DND-41 (cell line): ENCODE data around the gene CRY1.
A peak's percentile ranks its signal among the peaks of the same experiment; 100 is the strongest.

Experiments used
- ATAC-seq: fragments of 200-7000 bp; cut with Tn5 transposase; 3 replicates; pipeline ENCODE4 v1.9.1; 2021; ENCODE audit warnings: low read depth; ENCODE audit not compliant: insufficient read depth
- DNase-seq: peaks from one replicate; pipeline ENCODE4 v3.0.0-alpha.2; 2020
- H2AFZ ChIP-seq: 2 replicates; pipeline ENCODE4 v1.6.0; 2012; ENCODE audit warnings: low read depth, low read length
- H3K27ac ChIP-seq: 2 replicates; pipeline ENCODE4 v1.5.1; 2012; ENCODE audit warnings: low read length, inconsistent platforms
- H3K27me3 ChIP-seq: fragments of 200-600 bp; sonication (generic); 2 replicates; pipeline ENCODE4 v1.6.0; 2012; ENCODE audit warnings: low read length, mild to moderate bottlenecking, inconsistent platforms; ENCODE audit not compliant: insufficient read depth, poor library complexity
- H3K36me3 ChIP-seq: 2 replicates; pipeline ENCODE4 v1.5.1; 2012; ENCODE audit warnings: low read length, inconsistent platforms; ENCODE audit not compliant: insufficient read depth
- H3K4me1 ChIP-seq: 2 replicates; pipeline ENCODE4 v1.5.1; 2012; ENCODE audit warnings: mild to moderate bottlenecking, low read length; ENCODE audit not compliant: insufficient read depth
- H3K4me2 ChIP-seq: 2 replicates; pipeline ENCODE4 v1.6.0; 2012; ENCODE audit warnings: mild to moderate bottlenecking, moderate library complexity, low read length, inconsistent platforms; ENCODE audit not compliant: insufficient read depth
- H3K4me3 ChIP-seq, 2 experiments: fragments of 200-600 bp in 1 of 2; shearing (Covaris generic) in 1 of 2; 2 replicates each; pipeline ENCODE4 v1.5.1; 2012 to 2016; ENCODE audit warnings: inconsistent platforms in 2 of 2, low read length in 2 of 2, mild to moderate bottlenecking in 2 of 2, low read depth in 1 of 2, moderate library complexity in 1 of 2
- H3K79me2 ChIP-seq: 2 replicates; pipeline ENCODE4 v1.6.0; 2012; ENCODE audit warnings: low read length, inconsistent platforms; ENCODE audit not compliant: insufficient read depth
- H3K9ac ChIP-seq: 2 replicates; pipeline ENCODE4 v1.6.0; 2012; ENCODE audit warnings: low read depth, mild to moderate bottlenecking, inconsistent platforms, low read length, moderate library complexity
- H3K9me3 ChIP-seq: 2 replicates; pipeline ENCODE4 v1.5.1; 2012; ENCODE audit warnings: low read length, moderate library complexity, mild to moderate bottlenecking, inconsistent platforms; ENCODE audit not compliant: insufficient read depth, severe bottlenecking
- H4K20me1 ChIP-seq: 2 replicates; pipeline ENCODE4 v1.6.0; 2012; ENCODE audit warnings: low read length; ENCODE audit not compliant: insufficient read depth
- CTCF ChIP-seq: IDR thresholded peaks from 2 replicates; pipeline ENCODE4 v1.5.1; 2012; ENCODE audit warnings: borderline replicate concordance, low read length, moderate library complexity, mild to moderate bottlenecking; ENCODE audit not compliant: poor library complexity, severe bottlenecking; ENCODE audit errors: extremely low read depth
- EZH2 ChIP-seq: IDR thresholded peaks from 3 replicates; pipeline ENCODE4 v1.6.1; 2012; ENCODE audit warnings: borderline replicate concordance, low read depth, mild to moderate bottlenecking, moderate library complexity, low read length, inconsistent platforms; ENCODE audit not compliant: severe bottlenecking

Gene CRY1

DNA sequence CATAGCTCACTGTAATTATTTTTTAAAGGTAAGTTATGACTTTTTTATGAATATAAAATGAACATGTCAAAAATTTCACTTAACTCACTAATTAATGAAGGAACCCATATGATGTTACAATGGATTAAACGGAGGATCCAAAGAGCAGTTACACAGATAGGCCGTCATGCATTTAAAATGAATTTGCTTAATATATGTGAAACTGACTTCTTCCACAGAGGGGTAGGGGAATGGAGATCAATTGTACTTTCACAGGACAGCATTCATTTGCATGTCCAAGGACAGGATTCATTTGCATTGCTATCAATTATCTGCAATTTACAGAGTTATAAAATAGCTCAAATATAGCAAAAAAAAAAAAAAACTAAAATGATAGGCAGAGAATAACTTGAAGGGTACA is 6.6 kb upstream of the CRY1 start:
- H3K27ac ChIP-seq = no peak overlapping the region
- H3K36me3 ChIP-seq = no peaks in the 10 kb centered on the region
- ATAC-seq (no peak), DNase-seq (no peak)
- no peak overlapping the region for H2AFZ ChIP-seq
- H3K9ac ChIP-seq = no peak overlapping the region
- no peaks in the 10 kb centered on the region for H3K4me1 ChIP-seq
- H3K27me3 ChIP-seq = no peaks in the 10 kb centered on the region
- H3K4me3 ChIP-seq = no peak overlapping the region
- TF ChIP-seq CTCF (no peak), EZH2 (no peak)
- no peak overlapping the region for H3K4me2 ChIP-seq
- no peaks in the 10 kb centered on the region for H3K79me2 ChIP-seq
- no peaks in the 10 kb centered on the region for H3K9me3 ChIP-seq
- no peaks in the 10 kb centered on the region for H4K20me1 ChIP-seq

DNA sequence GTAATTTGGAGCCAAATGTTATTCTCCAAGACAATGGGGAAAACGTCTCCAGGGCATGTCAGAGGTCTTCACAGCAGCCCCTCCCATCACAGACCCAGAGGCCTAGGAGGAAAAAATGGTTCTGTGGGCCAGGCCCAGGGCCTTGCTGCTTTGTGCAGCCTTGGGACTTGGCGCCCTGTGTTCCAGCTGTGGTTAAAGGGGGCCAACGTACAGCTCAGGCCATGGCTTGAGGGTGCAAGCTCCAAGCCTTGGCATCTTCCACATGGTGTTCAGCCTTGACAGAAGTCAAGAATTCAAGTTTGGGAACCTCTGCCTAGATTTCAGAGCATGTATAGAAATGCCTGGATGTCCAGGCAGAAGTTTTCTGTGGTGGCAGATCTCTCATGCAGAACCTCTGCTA is 3.2 kb upstream of the CRY1 start:
- Histone ChIP-seq H3K9ac (no peak overlapping the region), H3K4me2 (no peak overlapping the region), H3K4me3 (no peak overlapping the region), H3K27ac (no peak overlapping the region), H3K9me3 (no peaks in the 10 kb centered on the region), H4K20me1 (peaks cover 10% of the 10 kb centered on the region), H3K4me1 (peaks cover 19% of the 10 kb centered on the region), H3K27me3 (no peaks in the 10 kb centered on the region), H2AFZ (no peak overlapping the region), H3K79me2 (peaks cover 15% of the 10 kb centered on the region), H3K36me3 (no peaks in the 10 kb centered on the region)
- TF ChIP-seq CTCF = no peak
- no peak for TF ChIP-seq EZH2
- DNase-seq = no peak
- ATAC-seq = no peak

- DNase-seq = no peak
- TF ChIP-seq CTCF (no peak), EZH2 (no peak)
- peak overlapping the region; percentile 87 for H2AFZ ChIP-seq
These were observed 767 bp upstream of the CRY1 start for GRCh38 chr12:107094183-107094448.

More at GRCh38 chr12:107094183-107094448, 767 bp upstream of the CRY1 start:
- H3K9me3 ChIP-seq = no peaks in the 10 kb centered on the region
- peaks cover 34% of the 10 kb centered on the region for H3K4me1 ChIP-seq
- H3K27me3 ChIP-seq = no peaks in the 10 kb centered on the region
- ATAC-seq = no peak
- H3K79me2 ChIP-seq = peaks cover 37% of the 10 kb centered on the region
- H3K9ac ChIP-seq = peak overlapping the region; percentile 78
- no peaks in the 10 kb centered on the region for H3K36me3 ChIP-seq
- H4K20me1 ChIP-seq = peaks cover 15% of the 10 kb centered on the region
- H3K4me2 ChIP-seq = peak overlapping the region; percentile 82
- peak overlapping the region; percentile 73 to 81; a peak in 3 of 4 replicates for H3K4me3 ChIP-seq
- H3K27ac ChIP-seq = peak overlapping the region; percentile 89
